ENCODE results near the gene CTPS2. TPM values are rescaled to one million over a fixed set of nuclear protein-coding genes. Genes with fewer than 3 reads are reported as not detected.

The CTPS2 gene
- total and polyA plus RNA-seq, 2 donors (not counting 3 experiments of a cell fraction or from before 2014, with no cell fraction given) = 7.4 to 15.7 TPM

DNA sequence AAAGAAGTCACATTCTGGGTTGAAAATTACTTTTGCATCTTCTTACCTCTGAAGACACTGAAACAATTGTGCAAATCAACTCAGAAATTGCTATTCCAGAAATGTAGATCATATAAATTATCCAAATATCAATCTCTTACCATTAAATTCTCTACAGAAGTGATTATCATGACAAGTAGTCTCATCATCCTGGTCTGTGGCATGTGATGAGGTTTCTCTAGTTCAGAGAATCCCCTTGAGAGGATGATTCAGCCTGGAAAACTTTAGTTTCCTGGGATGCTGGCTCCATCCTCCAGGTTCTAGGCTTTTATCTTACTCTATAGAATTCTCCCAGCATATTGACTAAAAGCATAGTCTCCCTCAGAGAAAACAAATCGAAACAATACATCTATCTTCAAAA lies 138.7 kb downstream of the CTPS2 start:
- H3K79me2 ChIP-seq (ENCODE audit: control insufficient read depth, insufficient read depth, low read length) = no peaks in the 10 kb centered on the region
- dilution Hi-C loops (cut with MboI; ENCODE audit: extremely low pct_ligation_motif_present, low sequenced_read_pairs) (no loop called here), intact Hi-C loops (cut with micrococcal nuclease) (no loop called here)
- no peaks in the 10 kb centered on the region for H3K4me1 ChIP-seq (ENCODE audit: control insufficient read depth, extremely low read depth, insufficient read depth, low read length)
- TF ChIP-seq, protein P1, sequence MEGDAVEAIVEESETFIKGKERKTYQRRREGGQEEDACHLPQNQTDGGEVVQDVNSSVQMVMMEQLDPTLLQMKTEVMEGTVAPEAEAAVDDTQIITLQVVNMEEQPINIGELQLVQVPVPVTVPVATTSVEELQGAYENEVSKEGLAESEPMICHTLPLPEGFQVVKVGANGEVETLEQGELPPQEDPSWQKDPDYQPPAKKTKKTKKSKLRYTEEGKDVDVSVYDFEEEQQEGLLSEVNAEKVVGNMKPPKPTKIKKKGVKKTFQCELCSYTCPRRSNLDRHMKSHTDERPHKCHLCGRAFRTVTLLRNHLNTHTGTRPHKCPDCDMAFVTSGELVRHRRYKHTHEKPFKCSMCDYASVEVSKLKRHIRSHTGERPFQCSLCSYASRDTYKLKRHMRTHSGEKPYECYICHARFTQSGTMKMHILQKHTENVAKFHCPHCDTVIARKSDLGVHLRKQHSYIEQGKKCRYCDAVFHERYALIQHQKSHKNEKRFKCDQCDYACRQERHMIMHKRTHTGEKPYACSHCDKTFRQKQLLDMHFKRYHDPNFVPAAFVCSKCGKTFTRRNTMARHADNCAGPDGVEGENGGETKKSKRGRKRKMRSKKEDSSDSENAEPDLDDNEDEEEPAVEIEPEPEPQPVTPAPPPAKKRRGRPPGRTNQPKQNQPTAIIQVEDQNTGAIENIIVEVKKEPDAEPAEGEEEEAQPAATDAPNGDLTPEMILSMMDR (IDR thresholded peaks at IDR 0.05; ENCODE audit: extremely low read depth in 1 of 2, insufficient read depth in 1 of 2, low read depth in 1 of 2, low read length in 2 of 2) = no peak
- TF ChIP-seq POLR2AphosphoS5 (IDR thresholded peaks at IDR 0.05; ENCODE audit: insufficient read depth, low read depth, low read length) = no peak
- TF ChIP-seq MYC (IDR thresholded peaks at IDR 0.05; ENCODE audit: low read depth, low read length) = no peak
- no peak for TF ChIP-seq EZH2 (IDR thresholded peaks at IDR 0.05; ENCODE audit: borderline replicate concordance, low read depth, low read length, severe bottlenecking)
- TF ChIP-seq JUN (IDR thresholded peaks at IDR 0.05; ENCODE audit: borderline replicate concordance, insufficient read depth, insufficient read length, low read depth) = no peak
- TF ChIP-seq, protein P2, sequence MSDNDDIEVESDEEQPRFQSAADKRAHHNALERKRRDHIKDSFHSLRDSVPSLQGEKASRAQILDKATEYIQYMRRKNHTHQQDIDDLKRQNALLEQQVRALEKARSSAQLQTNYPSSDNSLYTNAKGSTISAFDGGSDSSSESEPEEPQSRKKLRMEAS (IDR thresholded peaks at IDR 0.05; ENCODE audit: insufficient read depth, insufficient read length) = no peak
- no TSS peak for BruUV-seq (replicated peaks)
- H3K36me3 ChIP-seq (ENCODE audit: control insufficient read depth in 2 of 2, extremely low read depth in 1 of 2, insufficient read depth in 2 of 2, low read length in 2 of 2) = no peaks in the 10 kb centered on the region
- H3K9ac ChIP-seq (replicated peaks; ENCODE audit: extremely low read depth, insufficient read depth, low read length) = no peak overlapping the region
- CTCF ChIA-PET = no interaction called here
- no peaks in the 10 kb centered on the region for H3K27me3 ChIP-seq (ENCODE audit: control insufficient read depth in 2 of 2, insufficient read depth in 2 of 2, low read length in 2 of 2)
- no peaks in the 10 kb centered on the region for H4K20me1 ChIP-seq (replicated peaks; ENCODE audit: control insufficient read depth, extremely low read depth, insufficient read depth, low read length)
- FAIRE-seq (no peak), DNase-seq (ENCODE audit: low read depth, low spot score) (no peak)
- H3K4me3 ChIP-seq (replicated peaks in 1 of 3; ENCODE audit: insufficient read depth in 1 of 3, low read depth in 1 of 3, low read length in 3 of 3) = no peak overlapping the region
- no peak overlapping the region for H3K27ac ChIP-seq (ENCODE audit: insufficient read depth, low read depth, low read length)
- H3K4me2 ChIP-seq (ENCODE audit: insufficient read depth, low read length) = no peak overlapping the region
- H3K9me3 ChIP-seq (replicated peaks; ENCODE audit: control insufficient read depth, insufficient read depth, low read length) = no peaks in the 10 kb centered on the region
- H2AFZ ChIP-seq (ENCODE audit: low read depth, low read length) = no peak overlapping the region
- POLR2A ChIA-PET = no interaction called here
- H3K9me1 ChIP-seq (replicated peaks; ENCODE audit: control insufficient read depth, extremely low read depth, insufficient read depth, low read length) = no peaks in the 10 kb centered on the region

DNA sequence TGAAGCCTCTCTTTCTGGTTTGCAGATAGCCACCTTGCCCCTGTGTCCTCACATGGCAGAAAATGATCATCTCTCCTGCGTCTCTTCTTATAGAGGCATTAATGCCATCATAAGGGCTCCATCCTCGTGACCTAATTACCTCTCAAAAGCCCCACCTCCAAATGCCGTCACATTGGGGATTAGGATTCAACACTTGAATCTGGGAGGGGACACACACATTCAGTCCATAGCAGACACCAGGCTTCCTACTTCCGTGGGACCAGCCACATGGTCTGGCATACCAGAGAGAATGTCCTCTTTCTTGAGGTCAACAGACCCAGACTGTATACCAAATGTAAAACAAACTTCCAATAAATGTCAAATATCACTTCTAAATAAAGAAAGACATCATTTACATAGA lies 144.8 kb downstream of the CTPS2 start:
- Histone ChIP-seq H3K4me1 (ENCODE audit: control insufficient read depth, extremely low read depth, insufficient read depth, low read length) (no peaks in the 10 kb centered on the region), H3K9me3 (replicated peaks; ENCODE audit: control insufficient read depth, insufficient read depth, low read length) (no peaks in the 10 kb centered on the region), H3K4me3 (replicated peaks in 1 of 3; ENCODE audit: insufficient read depth in 1 of 3, low read depth in 1 of 3, low read length in 3 of 3) (no peak overlapping the region), H3K27me3 (ENCODE audit: control insufficient read depth in 2 of 2, insufficient read depth in 2 of 2, low read length in 2 of 2) (no peaks in the 10 kb centered on the region), H3K36me3 (ENCODE audit: control insufficient read depth in 2 of 2, extremely low read depth in 1 of 2, insufficient read depth in 2 of 2, low read length in 2 of 2) (no peaks in the 10 kb centered on the region), H3K79me2 (ENCODE audit: control insufficient read depth, insufficient read depth, low read length) (no peaks in the 10 kb centered on the region), H3K4me2 (ENCODE audit: insufficient read depth, low read length) (no peak overlapping the region), H2AFZ (ENCODE audit: low read depth, low read length) (no peak overlapping the region), H3K9me1 (replicated peaks; ENCODE audit: control insufficient read depth, extremely low read depth, insufficient read depth, low read length) (no peaks in the 10 kb centered on the region), H3K9ac (replicated peaks; ENCODE audit: extremely low read depth, insufficient read depth, low read length) (no peak overlapping the region), H3K27ac (ENCODE audit: insufficient read depth, low read depth, low read length) (no peak overlapping the region), H4K20me1 (replicated peaks; ENCODE audit: control insufficient read depth, extremely low read depth, insufficient read depth, low read length) (no peaks in the 10 kb centered on the region)
- DNase-seq (ENCODE audit: low read depth, low spot score) (no peak), FAIRE-seq (no peak)
- TF ChIP-seq, protein P1 (IDR thresholded peaks at IDR 0.05; ENCODE audit: extremely low read depth in 1 of 2, insufficient read depth in 1 of 2, low read depth in 1 of 2, low read length in 2 of 2) = no peak
- TF ChIP-seq POLR2AphosphoS5 (IDR thresholded peaks at IDR 0.05; ENCODE audit: insufficient read depth, low read depth, low read length) (no peak), JUN (IDR thresholded peaks at IDR 0.05; ENCODE audit: borderline replicate concordance, insufficient read depth, insufficient read length, low read depth) (no peak), MYC (IDR thresholded peaks at IDR 0.05; ENCODE audit: low read depth, low read length) (no peak), FOS (IDR thresholded peaks at IDR 0.05; ENCODE audit: borderline replicate concordance, insufficient read depth, low read length) (no peak), EZH2 (IDR thresholded peaks at IDR 0.05; ENCODE audit: borderline replicate concordance, low read depth, low read length, severe bottlenecking) (no peak), GATA2 (IDR thresholded peaks at IDR 0.05; ENCODE audit: insufficient read depth, insufficient read length, low read depth, low read length) (no peak), POLR2A (IDR thresholded peaks at IDR 0.05; ENCODE audit: low read depth, low read length) (no peak)
- TF ChIP-seq, protein P2 (IDR thresholded peaks at IDR 0.05; ENCODE audit: insufficient read depth, insufficient read length) = no peak
- CTCF ChIA-PET = no interaction called here
- no TSS peak for BruUV-seq (replicated peaks)
- dilution Hi-C loops (cut with MboI; ENCODE audit: extremely low pct_ligation_motif_present, low sequenced_read_pairs) = no loop called here
- POLR2A ChIA-PET = no interaction called here
- intact Hi-C loops (cut with micrococcal nuclease) = no loop called here

Data from endothelial cell of umbilical vein (primary cell).